CD14-positive monocyte (primary cell): ENCODE data around the gene RGS2. TPM values are rescaled to one million over a fixed set of nuclear protein-coding genes. Genes with fewer than 3 reads are reported as not detected.

Experiments used
- DNase-seq, 3 donors: peaks; one replicate each; pipeline ENCODE4 v3.0.0-alpha.2; 2011 to 2022
- H2AFZ ChIP-seq: 2 replicates; pipeline ENCODE4 v1.6.0; 2012; ENCODE audit warnings: mild to moderate bottlenecking, low read depth, low read length, inconsistent platforms; ENCODE audit not compliant: insufficient read depth, poor library complexity, severe bottlenecking
- H3K27ac ChIP-seq, 2 donors: 1 replicate in 1 of 2; 2 replicates in 1 of 2; pipeline ENCODE4 v1.5.1; 2012 to 2013; ENCODE audit warnings: low read length in 2 of 2, control low read depth in 1 of 2, inconsistent platforms in 1 of 2, low read depth in 1 of 2, mild to moderate bottlenecking in 1 of 2
- H3K27me3 ChIP-seq, 2 donors: one replicate each; pipeline versions ENCODE4 v1.6.0 to v1.6.1; 2011 to 2013; ENCODE audit warnings: low read length in 2 of 2; ENCODE audit not compliant: control insufficient read depth in 2 of 2, insufficient read depth in 2 of 2
- H3K36me3 ChIP-seq, 2 donors: replicated peaks in 1 of 2; 1 replicate in 1 of 2; 2 replicates in 1 of 2; pipeline versions ENCODE4 v1.5.1 to v1.6.1; 2012 to 2013; ENCODE audit warnings: low read length in 2 of 2, control low read depth in 1 of 2, inconsistent platforms in 1 of 2, mild to moderate bottlenecking in 1 of 2; ENCODE audit not compliant: insufficient read depth in 2 of 2, control insufficient read depth in 1 of 2
- H3K4me1 ChIP-seq, 2 donors: 1 replicate in 1 of 2; 2 replicates in 1 of 2; pipeline versions ENCODE4 v1.5.1 to v1.6.1; 2012 to 2013; ENCODE audit warnings: low read length in 2 of 2, control low read depth in 1 of 2, inconsistent platforms in 1 of 2, mild to moderate bottlenecking in 1 of 2, moderate library complexity in 1 of 2; ENCODE audit not compliant: insufficient read depth in 2 of 2, control insufficient read depth in 1 of 2
- H3K4me2 ChIP-seq: replicated peaks from 2 replicates; pipeline ENCODE3; 2012; ENCODE audit warnings: low read length, moderate library complexity, mild to moderate bottlenecking; ENCODE audit not compliant: poor library complexity, severe bottlenecking; ENCODE audit errors: extremely low read depth
- H3K4me3 ChIP-seq, 3 experiments: fragments of 200-600 bp in 1 of 3; sonication (generic) in 1 of 3; replicated peaks in 1 of 3; 1 replicate in 2 of 3; 2 replicates in 1 of 3; pipeline ENCODE4 v1.5.1; 2011 to 2013; ENCODE audit warnings: low read length in 3 of 3, mild to moderate bottlenecking in 3 of 3, control low read depth in 2 of 3, low read depth in 2 of 3, inconsistent platforms in 1 of 3, moderate library complexity in 1 of 3
- H3K79me2 ChIP-seq: 2 replicates; pipeline ENCODE4 v1.6.0; 2012; ENCODE audit warnings: mild to moderate bottlenecking, control low read depth, inconsistent platforms, low read length, moderate library complexity; ENCODE audit not compliant: insufficient read depth
- H3K9ac ChIP-seq: 2 replicates; pipeline ENCODE4 v1.6.0; 2017; ENCODE audit warnings: low read length, mild to moderate bottlenecking; ENCODE audit not compliant: insufficient read depth, poor library complexity, severe bottlenecking
- H3K9me3 ChIP-seq, 2 donors: replicated peaks in 1 of 2; 1 replicate in 1 of 2; 2 replicates in 1 of 2; pipeline versions ENCODE4 v1.5.1 to v1.6.1; 2012 to 2013; ENCODE audit warnings: low read length in 2 of 2, control low read depth in 1 of 2; ENCODE audit not compliant: control insufficient read depth in 1 of 2, insufficient read depth in 1 of 2
- H4K20me1 ChIP-seq: 2 replicates; pipeline ENCODE4 v1.6.0; 2012; ENCODE audit warnings: mild to moderate bottlenecking, low read length, control low read depth, moderate library complexity; ENCODE audit not compliant: insufficient read depth
- H3K27ac Mint-ChIP-seq, 7 donors: one replicate each; pipeline ENCODE4 v1.8.0; 2020; ENCODE audit warnings: mild to moderate bottlenecking in 7 of 7, mixed read lengths in 7 of 7, moderate library complexity in 6 of 7, inconsistent platforms in 2 of 7
- H3K27me3 Mint-ChIP-seq, 3 donors: one replicate each; pipeline ENCODE4 v1.8.0; 2021 to 2022; ENCODE audit warnings: low read depth in 3 of 3, mild to moderate bottlenecking in 3 of 3, mixed read lengths in 3 of 3, moderate library complexity in 3 of 3, inconsistent platforms in 1 of 3
- H3K36me3 Mint-ChIP-seq, 2 donors: one replicate each; pipeline ENCODE4 v1.8.0; 2020; ENCODE audit warnings: mixed read lengths in 2 of 2, inconsistent platforms in 1 of 2, mild to moderate bottlenecking in 1 of 2
- H3K4me1 Mint-ChIP-seq: one replicate; pipeline ENCODE4 v1.8.0; 2020; ENCODE audit warnings: mild to moderate bottlenecking, mixed read lengths
- H3K4me3 Mint-ChIP-seq, 2 donors: one replicate each; pipeline ENCODE4 v1.8.0; 2020; ENCODE audit warnings: mild to moderate bottlenecking in 2 of 2, mixed read lengths in 2 of 2, moderate library complexity in 1 of 2
- H3K9me3 Mint-ChIP-seq, 7 donors: one replicate each; pipeline ENCODE4 v1.8.0; 2020 to 2022; ENCODE audit warnings: mixed read lengths in 7 of 7, mild to moderate bottlenecking in 6 of 7, moderate library complexity in 6 of 7, inconsistent platforms in 2 of 7
- WGBS: methylation state at CpG from one replicate; pipeline ENCODE4 v1.1.5; 2013; ENCODE audit warnings: missing lambda C conversion rate; ENCODE audit not compliant: insufficient coverage; 5-methylcytosine and 5-hydroxymethylcytosine counted together
- intact Hi-C, 2 donors: fragments of 100-400 bp; cut with micrococcal nuclease; formaldehyde crosslinking; loops; one replicate each; pipeline versions ENCODE4 v1.15.0 to v1.15.1; 2023
- polyA plus RNA-seq, 3 donors: library from polyadenylated mRNA; depleted of rRNA in 1 of 3; unstranded in 2 of 3; stranded (reverse) in 1 of 3; fragments of 300-500 nt in 2 of 3; fragments of >200 nt in 1 of 3; fragmentation: Illumina TruSeq in 2 of 3; gene quantifications; 1 replicate in 2 of 3; 2 replicates in 1 of 3; pipeline ENCODE4 v1.2.3, GENCODE V29; 2012 to 2021
- TF ChIP-seq, protein P1 (sequence below): fragments of 200-600 bp; IDR thresholded peaks from one replicate; pipeline ENCODE4 v1.8.0; 2022; ENCODE audit warnings: antibody characterized with exemption, mild to moderate bottlenecking

The RGS2 gene
- polyA plus RNA-seq, 3 donors: 974 to 3,307 (median 1,708) TPM

DNA sequence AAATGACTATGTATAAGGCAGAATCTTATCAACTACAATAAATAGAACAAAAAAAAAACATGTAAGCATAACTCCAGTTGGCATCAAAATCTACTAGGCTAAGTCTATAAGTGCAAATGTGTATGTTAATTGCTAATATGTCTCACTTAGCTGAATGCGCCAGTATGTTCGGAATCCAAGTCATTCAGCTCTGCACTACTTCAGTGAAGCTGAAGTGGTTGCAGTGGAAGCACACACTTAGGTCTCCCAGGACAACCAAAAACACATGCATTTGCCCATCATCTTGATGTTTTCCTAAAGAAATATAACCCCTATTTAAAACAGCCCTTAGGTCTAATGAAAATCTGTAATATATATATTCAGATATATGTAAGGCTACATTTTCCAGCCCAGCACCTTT lies 41.0 kb upstream of the RGS2 start:
- no peak overlapping the region for H3K4me3 Mint-ChIP-seq
- Histone ChIP-seq H3K4me1 (no peaks in the 10 kb centered on the region), H2AFZ (no peak overlapping the region), H3K36me3 (no peaks in the 10 kb centered on the region), H3K4me3 (no peak overlapping the region), H3K9ac (no peak overlapping the region), H3K27ac (no peak overlapping the region), H3K27me3 (no peaks in the 10 kb centered on the region), H4K20me1 (no peaks in the 10 kb centered on the region), H3K79me2 (no peaks in the 10 kb centered on the region), H3K4me2 (no peak overlapping the region), H3K9me3 (no peaks in the 10 kb centered on the region)
- no CpG with 5 or more reads among the region's 2 CpGs for WGBS
- no peak for DNase-seq
- no peaks in the 10 kb centered on the region for H3K4me1 Mint-ChIP-seq
- H3K27me3 Mint-ChIP-seq: peaks cover 0 to 3% (median 0%) of the 10 kb centered on the region in 3 donors
- intact Hi-C loops: no loop called here
- H3K27ac Mint-ChIP-seq: no peak overlapping the region
- TF ChIP-seq, protein P1, sequence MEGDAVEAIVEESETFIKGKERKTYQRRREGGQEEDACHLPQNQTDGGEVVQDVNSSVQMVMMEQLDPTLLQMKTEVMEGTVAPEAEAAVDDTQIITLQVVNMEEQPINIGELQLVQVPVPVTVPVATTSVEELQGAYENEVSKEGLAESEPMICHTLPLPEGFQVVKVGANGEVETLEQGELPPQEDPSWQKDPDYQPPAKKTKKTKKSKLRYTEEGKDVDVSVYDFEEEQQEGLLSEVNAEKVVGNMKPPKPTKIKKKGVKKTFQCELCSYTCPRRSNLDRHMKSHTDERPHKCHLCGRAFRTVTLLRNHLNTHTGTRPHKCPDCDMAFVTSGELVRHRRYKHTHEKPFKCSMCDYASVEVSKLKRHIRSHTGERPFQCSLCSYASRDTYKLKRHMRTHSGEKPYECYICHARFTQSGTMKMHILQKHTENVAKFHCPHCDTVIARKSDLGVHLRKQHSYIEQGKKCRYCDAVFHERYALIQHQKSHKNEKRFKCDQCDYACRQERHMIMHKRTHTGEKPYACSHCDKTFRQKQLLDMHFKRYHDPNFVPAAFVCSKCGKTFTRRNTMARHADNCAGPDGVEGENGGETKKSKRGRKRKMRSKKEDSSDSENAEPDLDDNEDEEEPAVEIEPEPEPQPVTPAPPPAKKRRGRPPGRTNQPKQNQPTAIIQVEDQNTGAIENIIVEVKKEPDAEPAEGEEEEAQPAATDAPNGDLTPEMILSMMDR: no peak
- H3K36me3 Mint-ChIP-seq: no peaks in the 10 kb centered on the region
- peaks cover 0 to 2% (median 0%) of the 10 kb centered on the region in 7 donors for H3K9me3 Mint-ChIP-seq

DNA sequence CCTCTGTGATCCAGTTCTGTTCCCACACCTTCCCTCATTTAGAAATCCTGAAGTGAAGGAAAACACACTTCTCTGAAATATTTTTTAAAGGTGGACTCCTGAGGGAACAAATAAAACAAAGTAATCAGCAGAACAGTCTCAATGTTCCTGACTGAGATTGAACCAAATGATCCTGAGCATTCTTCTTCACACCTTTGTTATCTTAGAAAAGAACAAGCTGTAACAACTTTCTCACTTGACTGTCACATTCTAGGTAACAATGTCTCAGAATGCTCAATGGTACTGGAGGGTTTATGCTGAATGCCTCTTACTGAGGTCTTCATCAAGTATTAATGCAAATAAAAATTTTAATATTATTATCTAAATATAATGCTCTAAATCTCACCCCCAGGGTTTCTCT lies 40.4 kb upstream of the RGS2 start:
- DNase-seq: no peak
- H3K4me1 Mint-ChIP-seq: no peaks in the 10 kb centered on the region

More for the DNA sequence above, 40.4 kb upstream of the RGS2 start:
- Histone ChIP-seq H3K27me3 (no peaks in the 10 kb centered on the region), H3K9ac (no peak overlapping the region), H3K36me3 (no peaks in the 10 kb centered on the region), H3K27ac (no peak overlapping the region), H3K4me3 (no peak overlapping the region), H3K9me3 (no peaks in the 10 kb centered on the region), H3K4me2 (no peak overlapping the region), H2AFZ (no peak overlapping the region), H4K20me1 (no peaks in the 10 kb centered on the region), H3K79me2 (no peaks in the 10 kb centered on the region), H3K4me1 (no peaks in the 10 kb centered on the region)
- Mint-ChIP-seq H3K4me3 (no peak overlapping the region), H3K27ac (no peak overlapping the region), H3K9me3 (peaks cover 0 to 2% (median 0%) of the 10 kb centered on the region in 7 donors), H3K36me3 (no peaks in the 10 kb centered on the region), H3K27me3 (peaks cover 0 to 3% (median 0%) of the 10 kb centered on the region in 3 donors)
- TF ChIP-seq, protein P1: no peak
- intact Hi-C loops: no loop called here
